Measurements from ENCODE around the gene PRR36.

PRR36 gene

GRCh38 chr19:7822910-7823515 is 51.2 kb downstream of the PRR36 start:
- peaks cover 2% of the 10 kb centered on the region for H3K9me3 ChIP-seq (ENCODE audit: low read length)
- H3K4me3 ChIP-seq (ENCODE audit: low read length): no peak overlapping the region
- H3K4me1 ChIP-seq (ENCODE audit: insufficient read depth, low read length): no peaks in the 10 kb centered on the region
- H3K36me3 ChIP-seq (ENCODE audit: insufficient read depth, low read length): no peaks in the 10 kb centered on the region
- no peak overlapping the region for H2AFZ ChIP-seq (ENCODE audit: low read depth, low read length)
- H3K27me3 ChIP-seq (ENCODE audit: insufficient read depth, low read length): no peaks in the 10 kb centered on the region

- Histone ChIP-seq H3K4me3 (ENCODE audit: low read length) (no peak overlapping the region), H2AFZ (ENCODE audit: low read depth, low read length) (no peak overlapping the region), H3K36me3 (ENCODE audit: insufficient read depth, low read length) (no peaks in the 10 kb centered on the region), H3K4me1 (ENCODE audit: insufficient read depth, low read length) (no peaks in the 10 kb centered on the region), H3K27me3 (ENCODE audit: insufficient read depth, low read length) (no peaks in the 10 kb centered on the region), H3K9me3 (ENCODE audit: low read length) (peaks cover 4% of the 10 kb centered on the region)
Measured at GRCh38 chr19:7820588-7820987, 53.6 kb downstream of the PRR36 start.

DNA sequence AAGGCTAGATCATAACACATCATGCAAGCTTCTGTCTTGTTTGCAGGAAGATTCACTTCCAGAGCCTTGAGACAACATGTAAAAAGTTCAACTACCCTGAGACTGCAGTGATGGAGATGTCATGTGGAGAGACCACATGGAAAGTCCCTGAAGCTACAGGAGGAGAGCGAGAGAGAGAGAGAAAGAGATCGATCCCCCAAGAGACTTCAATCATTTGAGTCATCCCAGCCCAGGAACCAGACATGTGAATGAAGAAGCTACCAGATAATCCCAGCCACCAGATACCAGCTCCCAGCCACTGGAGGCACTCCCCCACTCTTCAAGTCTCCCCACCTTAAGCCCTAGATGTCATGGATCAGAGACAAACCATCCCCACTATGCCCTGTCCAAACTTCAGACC is 54.9 kb downstream of the PRR36 start:
- Histone ChIP-seq H3K4me3 (ENCODE audit: low read length) (no peak overlapping the region), H3K9me3 (ENCODE audit: low read length) (peaks cover 4% of the 10 kb centered on the region), H3K4me1 (ENCODE audit: insufficient read depth, low read length) (no peaks in the 10 kb centered on the region), H3K27me3 (ENCODE audit: insufficient read depth, low read length) (no peaks in the 10 kb centered on the region), H3K36me3 (ENCODE audit: insufficient read depth, low read length) (no peaks in the 10 kb centered on the region), H2AFZ (ENCODE audit: low read depth, low read length) (no peak overlapping the region)

DNA sequence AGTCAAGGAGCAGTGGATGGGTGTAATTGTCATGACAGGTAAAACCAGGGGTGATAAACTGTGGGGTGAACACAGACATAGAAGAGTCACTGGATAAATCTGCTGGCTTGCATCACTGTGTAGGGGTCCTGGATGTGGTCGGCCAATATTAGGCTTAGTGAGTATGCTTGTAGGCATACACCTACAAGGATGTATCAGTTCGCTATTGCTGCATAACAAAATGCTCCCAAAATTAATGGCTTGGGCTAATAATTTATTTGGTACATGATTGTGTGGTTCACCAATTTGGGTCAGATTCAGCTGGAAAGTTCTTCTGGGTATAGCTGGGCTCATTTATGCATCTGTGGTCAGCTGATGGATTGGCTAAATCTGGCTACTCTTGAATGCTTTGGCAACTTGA is 55.4 kb downstream of the PRR36 start:
- H3K9me3 ChIP-seq (ENCODE audit: low read length): peaks cover 4% of the 10 kb centered on the region
- no peaks in the 10 kb centered on the region for H3K4me1 ChIP-seq (ENCODE audit: insufficient read depth, low read length)
- H2AFZ ChIP-seq (ENCODE audit: low read depth, low read length): no peak overlapping the region
- H3K36me3 ChIP-seq (ENCODE audit: insufficient read depth, low read length): no peaks in the 10 kb centered on the region
- H3K27me3 ChIP-seq (ENCODE audit: insufficient read depth, low read length): no peaks in the 10 kb centered on the region
- no peak overlapping the region for H3K4me3 ChIP-seq (ENCODE audit: low read length)

Measured in neuron (in vitro differentiated cells).